MM.1S (cell line): ENCODE data around the gene TMEM117.
A peak's percentile ranks its signal among the peaks of the same experiment; 100 is the strongest.

Experiments
- DNase-seq: peaks from one replicate; pipeline ENCODE4 v3.0.0-alpha.2; 2015
- H2AFZ ChIP-seq: fragments of 300-600 bp; sonication (generic); 2 replicates; pipeline ENCODE4 v1.6.0; 2016; ENCODE audit warnings: antibody characterized with exemption, low read length
- H3F3A ChIP-seq: fragments of 300-600 bp; sonication (generic); 2 replicates; pipeline ENCODE4 v1.6.1; 2016; ENCODE audit warnings: mild to moderate bottlenecking, antibody characterized with exemption, low read length, moderate library complexity, mixed read lengths; ENCODE audit not compliant: insufficient read depth
- H3K27ac ChIP-seq: fragments of 300-600 bp; sonication (generic); 2 replicates; pipeline ENCODE4 v1.5.1; 2016; ENCODE audit warnings: mild to moderate bottlenecking, low read length
- H3K27me3 ChIP-seq: fragments of 300-600 bp; sonication (generic); replicated peaks from 2 replicates; pipeline ENCODE4 v1.6.0; 2016; ENCODE audit warnings: low read length; ENCODE audit not compliant: insufficient read depth
- H3K36me3 ChIP-seq: fragments of 300-600 bp; sonication (generic); replicated peaks from 2 replicates; pipeline ENCODE4 v1.6.1; 2016; ENCODE audit warnings: mild to moderate bottlenecking, low read length, mixed read lengths; ENCODE audit not compliant: insufficient read depth
- H3K4me1 ChIP-seq: fragments of 300-600 bp; sonication (generic); 2 replicates; pipeline ENCODE4 v1.6.1; 2016; ENCODE audit warnings: low read length, mixed read lengths
- H3K4me2 ChIP-seq: fragments of 300-600 bp; sonication (generic); 2 replicates; pipeline ENCODE4 v1.6.0; 2016; ENCODE audit warnings: low read depth, low read length
- H3K4me3 ChIP-seq: fragments of 300-600 bp; sonication (generic); 2 replicates; pipeline ENCODE4 v1.5.1; 2016; ENCODE audit warnings: low read length, mixed read lengths
- H3K79me2 ChIP-seq: fragments of 300-600 bp; sonication (generic); 2 replicates; pipeline ENCODE4 v1.6.1; 2016; ENCODE audit warnings: mixed run types, low read length, mixed read lengths
- H3K9ac ChIP-seq: fragments of 300-600 bp; sonication (generic); 2 replicates; pipeline ENCODE4 v1.6.1; 2016; ENCODE audit warnings: low read length, mixed read lengths
- H3K9me2 ChIP-seq: fragments of 300-600 bp; sonication (generic); replicated peaks from 2 replicates; pipeline ENCODE4 v1.6.1; 2016; ENCODE audit warnings: mild to moderate bottlenecking, low read length, mixed read lengths; ENCODE audit not compliant: insufficient read depth
- H3K9me3 ChIP-seq: fragments of 300-600 bp; sonication (generic); replicated peaks from 2 replicates; pipeline ENCODE4 v1.6.1; 2016; ENCODE audit warnings: mild to moderate bottlenecking, low read length, mixed read lengths; ENCODE audit not compliant: insufficient read depth
- H4K20me1 ChIP-seq: fragments of 300-600 bp; sonication (generic); 2 replicates; pipeline ENCODE4 v1.6.1; 2016; ENCODE audit warnings: mild to moderate bottlenecking, low read length, moderate library complexity, mixed read lengths; ENCODE audit not compliant: insufficient read depth
- EZH2 ChIP-seq: fragments of 300-600 bp; sonication (generic); optimal IDR thresholded peaks from 2 replicates; pipeline ENCODE3; 2017; ENCODE audit warnings: low read depth, mild to moderate bottlenecking, antibody characterized with exemption, low read length, mixed read lengths
- EZH2phosphoT487 ChIP-seq: fragments of 300-600 bp; sonication (generic); IDR thresholded peaks from 2 replicates; pipeline ENCODE4 v1.6.1; 2018; ENCODE audit warnings: antibody characterized with exemption, low read length
- TF ChIP-seq, protein P1 (sequence below): fragments of 300-600 bp; sonication (generic); IDR thresholded peaks from 2 replicates; pipeline ENCODE4 v1.5.1; 2016; ENCODE audit warnings: antibody characterized with exemption, low read length, mixed read lengths

TMEM117 gene

DNA sequence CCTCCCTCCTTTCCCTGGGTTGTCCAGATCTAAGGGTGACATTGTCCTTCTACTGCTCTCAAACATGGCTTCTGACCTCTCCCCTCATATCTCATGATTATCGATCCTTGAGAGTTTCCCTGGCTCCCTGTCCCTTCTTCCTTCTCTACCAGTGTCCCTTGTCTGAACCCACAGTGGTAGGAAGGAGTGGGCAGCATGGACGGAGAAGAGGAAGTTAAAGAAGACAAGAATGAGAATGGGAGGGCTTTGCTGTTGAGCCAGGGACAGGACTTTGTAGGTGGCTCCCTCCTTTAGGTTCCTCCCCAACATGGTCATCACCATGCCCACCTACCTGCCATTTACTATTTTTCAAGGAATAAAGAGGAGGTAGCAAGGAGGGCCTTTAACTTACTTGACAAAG is 166.7 kb downstream of the TMEM117 start:
- H3K4me1 ChIP-seq, result peaks cover 9% of the 10 kb centered on the region
- H3K27me3 ChIP-seq, result no peaks in the 10 kb centered on the region
- H3K9ac ChIP-seq, result no peak overlapping the region
- H3K9me2 ChIP-seq, result no peaks in the 10 kb centered on the region
- no peaks in the 10 kb centered on the region for H4K20me1 ChIP-seq
- no peaks in the 10 kb centered on the region for H3K36me3 ChIP-seq
- H3K4me2 ChIP-seq, result no peak overlapping the region
- H3K9me3 ChIP-seq, result no peaks in the 10 kb centered on the region
- H3K4me3 ChIP-seq, result no peak overlapping the region
- no peak overlapping the region for H2AFZ ChIP-seq
- H3K27ac ChIP-seq, result no peak overlapping the region
- H3F3A ChIP-seq, result no peaks in the 10 kb centered on the region
- DNase-seq, result no peak
- H3K79me2 ChIP-seq, result no peaks in the 10 kb centered on the region
- TF ChIP-seq EZH2, result no peak
- no peak for TF ChIP-seq EZH2phosphoT487
- TF ChIP-seq, protein P1, sequence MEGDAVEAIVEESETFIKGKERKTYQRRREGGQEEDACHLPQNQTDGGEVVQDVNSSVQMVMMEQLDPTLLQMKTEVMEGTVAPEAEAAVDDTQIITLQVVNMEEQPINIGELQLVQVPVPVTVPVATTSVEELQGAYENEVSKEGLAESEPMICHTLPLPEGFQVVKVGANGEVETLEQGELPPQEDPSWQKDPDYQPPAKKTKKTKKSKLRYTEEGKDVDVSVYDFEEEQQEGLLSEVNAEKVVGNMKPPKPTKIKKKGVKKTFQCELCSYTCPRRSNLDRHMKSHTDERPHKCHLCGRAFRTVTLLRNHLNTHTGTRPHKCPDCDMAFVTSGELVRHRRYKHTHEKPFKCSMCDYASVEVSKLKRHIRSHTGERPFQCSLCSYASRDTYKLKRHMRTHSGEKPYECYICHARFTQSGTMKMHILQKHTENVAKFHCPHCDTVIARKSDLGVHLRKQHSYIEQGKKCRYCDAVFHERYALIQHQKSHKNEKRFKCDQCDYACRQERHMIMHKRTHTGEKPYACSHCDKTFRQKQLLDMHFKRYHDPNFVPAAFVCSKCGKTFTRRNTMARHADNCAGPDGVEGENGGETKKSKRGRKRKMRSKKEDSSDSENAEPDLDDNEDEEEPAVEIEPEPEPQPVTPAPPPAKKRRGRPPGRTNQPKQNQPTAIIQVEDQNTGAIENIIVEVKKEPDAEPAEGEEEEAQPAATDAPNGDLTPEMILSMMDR, result no peak

- TF ChIP-seq EZH2phosphoT487 (no peak), EZH2 (no peak)
- TF ChIP-seq, protein P1, result no peak
- Histone ChIP-seq H3K27me3 (no peaks in the 10 kb centered on the region), H4K20me1 (no peaks in the 10 kb centered on the region), H3F3A (no peaks in the 10 kb centered on the region), H3K79me2 (no peaks in the 10 kb centered on the region), H3K4me2 (no peak overlapping the region), H2AFZ (no peak overlapping the region), H3K27ac (no peak overlapping the region), H3K9me2 (no peaks in the 10 kb centered on the region), H3K36me3 (no peaks in the 10 kb centered on the region), H3K4me3 (no peak overlapping the region), H3K4me1 (peaks cover 9% of the 10 kb centered on the region), H3K9me3 (no peaks in the 10 kb centered on the region), H3K9ac (no peak overlapping the region)
- no peak for DNase-seq
Measured at GRCh38 chr12:44003721-44004120, 167.8 kb downstream of the TMEM117 start.

- Histone ChIP-seq H3K9ac (no peak overlapping the region), H2AFZ (no peak overlapping the region), H3K4me1 (peaks cover 23% of the 10 kb centered on the region), H3K9me2 (no peaks in the 10 kb centered on the region), H3K27me3 (no peaks in the 10 kb centered on the region), H3K9me3 (no peaks in the 10 kb centered on the region), H3K79me2 (no peaks in the 10 kb centered on the region), H3F3A (no peaks in the 10 kb centered on the region), H3K4me2 (no peak overlapping the region), H3K4me3 (no peak overlapping the region), H3K27ac (no peak overlapping the region), H4K20me1 (no peaks in the 10 kb centered on the region), H3K36me3 (no peaks in the 10 kb centered on the region)
- peak; percentile 73 for DNase-seq
- TF ChIP-seq EZH2phosphoT487 (no peak), EZH2 (no peak)
- TF ChIP-seq, protein P1, result peak; percentile 53
Measured at GRCh38 chr12:44015333-44015941, 179.6 kb downstream of the TMEM117 start.
